ENCODE data around the gene PHACTR1. TPM values are rescaled to one million over a fixed set of nuclear protein-coding genes. Genes with fewer than 3 reads are reported as not detected.

PHACTR1 gene
- total RNA-seq, 1 experiment from 2014 or later, result not detected

DNA sequence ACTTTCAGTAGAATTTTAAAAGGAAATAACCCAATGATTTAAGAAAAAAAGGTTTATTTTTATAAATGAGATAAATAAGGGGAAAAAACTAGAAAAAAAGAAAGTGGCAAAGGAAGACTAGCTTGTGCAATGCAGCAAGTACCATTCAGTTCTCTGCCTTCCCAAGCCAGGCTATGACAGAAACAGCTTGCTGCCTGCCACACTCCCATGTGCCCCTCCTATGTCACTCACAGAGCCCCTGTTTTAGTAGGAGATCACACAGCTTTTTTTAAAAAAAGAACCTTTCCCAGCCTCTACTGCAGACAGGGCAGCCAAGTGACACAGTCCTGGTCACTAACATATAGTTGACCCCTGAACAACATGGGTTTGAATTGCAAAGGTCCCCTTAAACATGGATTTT is 598.2 kb downstream of the PHACTR1 start:
- ATAC-seq, result no peak
- no peak overlapping the region for H3K4me3 ChIP-seq (ENCODE audit: low read length)
- H3K9me3 ChIP-seq (ENCODE audit: low read length), result no peaks in the 10 kb centered on the region
- no peak overlapping the region for H3K27ac ChIP-seq (ENCODE audit: low read length)
- no peaks in the 10 kb centered on the region for H3K4me1 ChIP-seq (ENCODE audit: insufficient read depth, low read length)
- H3K9me2 ChIP-seq (replicated peaks; ENCODE audit: low read length), result no peaks in the 10 kb centered on the region
- no peaks in the 10 kb centered on the region for H3K79me2 ChIP-seq (ENCODE audit: low read length)
- no peak overlapping the region for H2AFZ ChIP-seq (ENCODE audit: low read length)
- H3F3A ChIP-seq (ENCODE audit: low read length, unreplicated experiment), result no peaks in the 10 kb centered on the region
- no peaks in the 10 kb centered on the region for H3K27me3 ChIP-seq (ENCODE audit: low read length)
- intact Hi-C loops (cut with micrococcal nuclease), result no loop called here
- DNase-seq, result no peak
- ChIA-PET POLR2A (ENCODE audit: unreplicated experiment) (interaction anchor here (0.6 kb wide), 1 partner anchor 25 kb away, joined by 3 read pairs; no protein-coding TSS in a partner anchor), CTCF (no interaction called here)
- TF ChIP-seq EZH2phosphoT487 (IDR thresholded peaks at IDR 0.05; ENCODE audit: borderline replicate concordance, low read length) (no peak), EZH2 (IDR thresholded peaks at IDR 0.05; ENCODE audit: low read length, unreplicated experiment) (no peak)
- TF ChIP-seq, protein P1, sequence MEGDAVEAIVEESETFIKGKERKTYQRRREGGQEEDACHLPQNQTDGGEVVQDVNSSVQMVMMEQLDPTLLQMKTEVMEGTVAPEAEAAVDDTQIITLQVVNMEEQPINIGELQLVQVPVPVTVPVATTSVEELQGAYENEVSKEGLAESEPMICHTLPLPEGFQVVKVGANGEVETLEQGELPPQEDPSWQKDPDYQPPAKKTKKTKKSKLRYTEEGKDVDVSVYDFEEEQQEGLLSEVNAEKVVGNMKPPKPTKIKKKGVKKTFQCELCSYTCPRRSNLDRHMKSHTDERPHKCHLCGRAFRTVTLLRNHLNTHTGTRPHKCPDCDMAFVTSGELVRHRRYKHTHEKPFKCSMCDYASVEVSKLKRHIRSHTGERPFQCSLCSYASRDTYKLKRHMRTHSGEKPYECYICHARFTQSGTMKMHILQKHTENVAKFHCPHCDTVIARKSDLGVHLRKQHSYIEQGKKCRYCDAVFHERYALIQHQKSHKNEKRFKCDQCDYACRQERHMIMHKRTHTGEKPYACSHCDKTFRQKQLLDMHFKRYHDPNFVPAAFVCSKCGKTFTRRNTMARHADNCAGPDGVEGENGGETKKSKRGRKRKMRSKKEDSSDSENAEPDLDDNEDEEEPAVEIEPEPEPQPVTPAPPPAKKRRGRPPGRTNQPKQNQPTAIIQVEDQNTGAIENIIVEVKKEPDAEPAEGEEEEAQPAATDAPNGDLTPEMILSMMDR (conservative IDR thresholded peaks at IDR 0.05; ENCODE audit: low read depth, low read length), result no peak
- no peak overlapping the region for H3K4me2 ChIP-seq (ENCODE audit: low read length)
- H3K9ac ChIP-seq (ENCODE audit: low read length), result no peak overlapping the region
- no peaks in the 10 kb centered on the region for H4K20me1 ChIP-seq (ENCODE audit: low read length)
- no TSS peak for BruUV-seq (replicated peaks)
- peaks cover 29% of the 10 kb centered on the region; the same call in 1 of the 2 replicates for H3K36me3 ChIP-seq (ENCODE audit: low read depth, low read length)

DNA sequence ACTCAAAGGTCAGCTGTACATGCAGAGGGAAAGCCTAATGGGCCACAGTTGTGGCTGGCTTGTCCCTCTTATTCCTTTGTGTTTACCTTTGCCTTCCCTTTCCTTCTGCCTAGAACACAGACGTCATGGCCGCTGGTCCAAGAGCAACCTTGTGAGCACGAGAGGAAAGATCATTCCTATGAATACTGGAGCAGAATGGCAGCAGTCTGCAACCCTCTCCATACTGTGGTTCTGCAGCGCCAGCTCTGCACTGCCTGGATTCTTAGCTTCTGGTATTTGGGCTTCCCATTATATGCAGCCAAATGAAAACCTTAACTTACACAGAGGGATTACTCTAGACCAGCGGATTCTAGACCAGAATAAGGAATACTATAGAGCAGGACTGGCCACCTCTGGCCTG is 599.3 kb downstream of the PHACTR1 start:
- Histone ChIP-seq H2AFZ (ENCODE audit: low read length) (no peak overlapping the region), H3K4me2 (ENCODE audit: low read length) (no peak overlapping the region), H3K27ac (ENCODE audit: low read length) (no peak overlapping the region), H3K27me3 (ENCODE audit: low read length) (no peaks in the 10 kb centered on the region), H3K9me3 (ENCODE audit: low read length) (no peaks in the 10 kb centered on the region), H3F3A (ENCODE audit: low read length, unreplicated experiment) (no peaks in the 10 kb centered on the region), H3K9me2 (replicated peaks; ENCODE audit: low read length) (no peaks in the 10 kb centered on the region), H3K4me3 (ENCODE audit: low read length) (no peak overlapping the region), H3K4me1 (ENCODE audit: insufficient read depth, low read length) (no peaks in the 10 kb centered on the region), H3K79me2 (ENCODE audit: low read length) (no peaks in the 10 kb centered on the region), H3K9ac (ENCODE audit: low read length) (no peak overlapping the region), H4K20me1 (ENCODE audit: low read length) (no peaks in the 10 kb centered on the region), H3K36me3 (ENCODE audit: low read depth, low read length) (peaks cover 37% of the 10 kb centered on the region; the same call in 1 of the 2 replicates)
- ATAC-seq, result no peak
- DNase-seq, result no peak
- ChIA-PET CTCF (no interaction called here), POLR2A (ENCODE audit: unreplicated experiment) (no interaction called here)
- no peak for TF ChIP-seq EZH2 (IDR thresholded peaks at IDR 0.05; ENCODE audit: low read length, unreplicated experiment)
- TF ChIP-seq EZH2phosphoT487 (IDR thresholded peaks at IDR 0.05; ENCODE audit: borderline replicate concordance, low read length), result no peak
- TF ChIP-seq, protein P1 (conservative IDR thresholded peaks at IDR 0.05; ENCODE audit: low read depth, low read length), result no peak
- intact Hi-C loops (cut with micrococcal nuclease), result no loop called here
- no TSS peak for BruUV-seq (replicated peaks)

GRCh38 chr6:13318821-13319220 is 602.3 kb downstream of the PHACTR1 start:
- H3K4me1 ChIP-seq (ENCODE audit: insufficient read depth, low read length), result no peaks in the 10 kb centered on the region
- no peaks in the 10 kb centered on the region for H3K9me2 ChIP-seq (replicated peaks; ENCODE audit: low read length)
- BruUV-seq (replicated peaks), result no TSS peak
- H3K79me2 ChIP-seq (ENCODE audit: low read length), result no peaks in the 10 kb centered on the region
- H3K9me3 ChIP-seq (ENCODE audit: low read length), result no peaks in the 10 kb centered on the region
- peaks cover 38% of the 10 kb centered on the region; the same call in 1 of the 2 replicates for H3K36me3 ChIP-seq (ENCODE audit: low read depth, low read length)
- POLR2A ChIA-PET (ENCODE audit: unreplicated experiment), result no interaction called here
- DNase-seq (no peak), ATAC-seq (no peak)
- TF ChIP-seq EZH2phosphoT487 (IDR thresholded peaks at IDR 0.05; ENCODE audit: borderline replicate concordance, low read length) (no peak), EZH2 (IDR thresholded peaks at IDR 0.05; ENCODE audit: low read length, unreplicated experiment) (no peak)
- TF ChIP-seq, protein P1 (conservative IDR thresholded peaks at IDR 0.05; ENCODE audit: low read depth, low read length), result no peak
- H3K27me3 ChIP-seq (ENCODE audit: low read length), result no peaks in the 10 kb centered on the region
- no peaks in the 10 kb centered on the region for H4K20me1 ChIP-seq (ENCODE audit: low read length)
- H3K27ac ChIP-seq (ENCODE audit: low read length), result no peak overlapping the region
- H3K9ac ChIP-seq (ENCODE audit: low read length), result no peak overlapping the region
- H2AFZ ChIP-seq (ENCODE audit: low read length), result no peak overlapping the region
- H3K4me2 ChIP-seq (ENCODE audit: low read length), result no peak overlapping the region
- intact Hi-C loops (cut with micrococcal nuclease), result no loop called here
- no peak overlapping the region for H3K4me3 ChIP-seq (ENCODE audit: low read length)
- H3F3A ChIP-seq (ENCODE audit: low read length, unreplicated experiment), result no peaks in the 10 kb centered on the region
- CTCF ChIA-PET, result no interaction called here

Measured in PC-3 (cell line).